HUDEP-2 (cell line): ENCODE data around the gene PGC.

Experiments
- DNase-seq, 76 experiments: peaks; one replicate each; lab custom pipeline; 2025; ENCODE audit not compliant: unreplicated experiment in 76 of 76; lab: John Stamatoyannopoulos, UW

PGC gene

GRCh38 chr6:41702771-41703494 is 44.3 kb downstream of the PGC start:
- DNase-seq, result no peak

- DNase-seq, result no peak
Observed at GRCh38 chr6:41702089-41702745, 45.0 kb downstream of the PGC start.

- DNase-seq, result no peak
Observed at GRCh38 chr6:41700463-41701347, 46.5 kb downstream of the PGC start.

- DNase-seq, result no peak
Observed at GRCh38 chr6:41699063-41699462, 48.1 kb downstream of the PGC start.

- DNase-seq, result no peak
Observed at GRCh38 chr6:41697861-41698781, 49.1 kb downstream of the PGC start.

- no peak for DNase-seq
Observed at GRCh38 chr6:41696788-41697187, 50.4 kb downstream of the PGC start.

GRCh38 chr6:41695825-41696224 is 51.4 kb downstream of the PGC start:
- DNase-seq, result no peak

GRCh38 chr6:41694815-41695526 is 52.2 kb downstream of the PGC start:
- no peak for DNase-seq

- DNase-seq, result no peak
Observed at GRCh38 chr6:41693281-41694240, 53.6 kb downstream of the PGC start.

- DNase-seq, result no peak
Observed at GRCh38 chr6:41692730-41693129, 54.5 kb downstream of the PGC start.

- no peak for DNase-seq
Observed at GRCh38 chr6:41692080-41692675, 55.0 kb downstream of the PGC start.

GRCh38 chr6:41691426-41692079 is 55.6 kb downstream of the PGC start:
- no peak for DNase-seq

- DNase-seq, result no peak
Observed at GRCh38 chr6:41690541-41691330, 56.5 kb downstream of the PGC start.

- DNase-seq, result no peak
Observed at GRCh38 chr6:41689171-41690008, 57.8 kb downstream of the PGC start.

- DNase-seq, result no peak
Observed at GRCh38 chr6:41688256-41688965, 58.8 kb downstream of the PGC start.
